ENCODE measurements around the gene MAGEA11.

Gene MAGEA11

GRCh38 chrX:149683966-149684730 is 27.7 kb upstream of the MAGEA11 start:
- H3K9me2 ChIP-seq (replicated peaks; ENCODE audit: low read depth, low read length), result no peaks in the 10 kb centered on the region
- H3K9ac ChIP-seq (ENCODE audit: low read depth, low read length, poor library complexity, severe bottlenecking), result no peak overlapping the region
- no peaks in the 10 kb centered on the region for H3K36me3 ChIP-seq (ENCODE audit: insufficient read depth, low read length)
- H3K79me2 ChIP-seq (ENCODE audit: insufficient read depth, low read length), result no peaks in the 10 kb centered on the region
- no peaks in the 10 kb centered on the region for H3K27me3 ChIP-seq (ENCODE audit: insufficient read depth, low read length, poor library complexity, severe bottlenecking)
- TF ChIP-seq EZH2phosphoT487 (IDR thresholded peaks at IDR 0.05; ENCODE audit: borderline replicate concordance), result no peak
- no peak for TF ChIP-seq CTCF (conservative IDR thresholded peaks at IDR 0.05; ENCODE audit: low read length)
- H3K4me2 ChIP-seq (ENCODE audit: low read depth, low read length, poor library complexity, severe bottlenecking), result no peak overlapping the region
- no peak overlapping the region for H2AFZ ChIP-seq (ENCODE audit: low read length)
- H3K4me3 ChIP-seq (ENCODE audit: low read length, poor library complexity, severe bottlenecking), result no peak overlapping the region
- no peaks in the 10 kb centered on the region for H3K4me1 ChIP-seq (ENCODE audit: insufficient read depth, low read length, poor library complexity, severe bottlenecking)
- no peaks in the 10 kb centered on the region for H4K20me1 ChIP-seq (ENCODE audit: insufficient read depth, low read length, poor library complexity, severe bottlenecking)
- H3K9me3 ChIP-seq (ENCODE audit: insufficient read depth, low read depth, low read length), result no peaks in the 10 kb centered on the region
- no peaks in the 10 kb centered on the region for H3F3A ChIP-seq (ENCODE audit: low read depth)

GRCh38 chrX:149687991-149688390 is 23.9 kb upstream of the MAGEA11 start:
- Histone ChIP-seq H3K4me1 (ENCODE audit: insufficient read depth, low read length, poor library complexity, severe bottlenecking) (no peaks in the 10 kb centered on the region), H3K9me3 (ENCODE audit: insufficient read depth, low read depth, low read length) (no peaks in the 10 kb centered on the region), H3K79me2 (ENCODE audit: insufficient read depth, low read length) (no peaks in the 10 kb centered on the region), H3K9ac (ENCODE audit: low read depth, low read length, poor library complexity, severe bottlenecking) (no peak overlapping the region), H2AFZ (ENCODE audit: low read length) (no peak overlapping the region), H3K4me3 (ENCODE audit: low read length, poor library complexity, severe bottlenecking) (no peak overlapping the region), H3K27me3 (ENCODE audit: insufficient read depth, low read length, poor library complexity, severe bottlenecking) (no peaks in the 10 kb centered on the region), H3F3A (ENCODE audit: low read depth) (no peaks in the 10 kb centered on the region), H3K36me3 (ENCODE audit: insufficient read depth, low read length) (no peaks in the 10 kb centered on the region), H4K20me1 (ENCODE audit: insufficient read depth, low read length, poor library complexity, severe bottlenecking) (no peaks in the 10 kb centered on the region), H3K9me2 (replicated peaks; ENCODE audit: low read depth, low read length) (no peaks in the 10 kb centered on the region), H3K4me2 (ENCODE audit: low read depth, low read length, poor library complexity, severe bottlenecking) (no peak overlapping the region)
- no peak for TF ChIP-seq EZH2phosphoT487 (IDR thresholded peaks at IDR 0.05; ENCODE audit: borderline replicate concordance)
- no peak for TF ChIP-seq CTCF (conservative IDR thresholded peaks at IDR 0.05; ENCODE audit: low read length)

GRCh38 chrX:149688552-149688951 is 23.3 kb upstream of the MAGEA11 start:
- Histone ChIP-seq H3F3A (ENCODE audit: low read depth) (no peaks in the 10 kb centered on the region), H3K9ac (ENCODE audit: low read depth, low read length, poor library complexity, severe bottlenecking) (no peak overlapping the region), H2AFZ (ENCODE audit: low read length) (no peak overlapping the region), H3K4me3 (ENCODE audit: low read length, poor library complexity, severe bottlenecking) (no peak overlapping the region), H3K4me2 (ENCODE audit: low read depth, low read length, poor library complexity, severe bottlenecking) (no peak overlapping the region), H3K4me1 (ENCODE audit: insufficient read depth, low read length, poor library complexity, severe bottlenecking) (no peaks in the 10 kb centered on the region), H3K27me3 (ENCODE audit: insufficient read depth, low read length, poor library complexity, severe bottlenecking) (no peaks in the 10 kb centered on the region), H3K9me3 (ENCODE audit: insufficient read depth, low read depth, low read length) (no peaks in the 10 kb centered on the region), H3K79me2 (ENCODE audit: insufficient read depth, low read length) (no peaks in the 10 kb centered on the region), H3K9me2 (replicated peaks; ENCODE audit: low read depth, low read length) (no peaks in the 10 kb centered on the region), H4K20me1 (ENCODE audit: insufficient read depth, low read length, poor library complexity, severe bottlenecking) (no peaks in the 10 kb centered on the region), H3K36me3 (ENCODE audit: insufficient read depth, low read length) (no peaks in the 10 kb centered on the region)
- TF ChIP-seq CTCF (conservative IDR thresholded peaks at IDR 0.05; ENCODE audit: low read length) (no peak), EZH2phosphoT487 (IDR thresholded peaks at IDR 0.05; ENCODE audit: borderline replicate concordance) (no peak)
